ENCODE data around the gene IMPACT.

IMPACT gene

DNA sequence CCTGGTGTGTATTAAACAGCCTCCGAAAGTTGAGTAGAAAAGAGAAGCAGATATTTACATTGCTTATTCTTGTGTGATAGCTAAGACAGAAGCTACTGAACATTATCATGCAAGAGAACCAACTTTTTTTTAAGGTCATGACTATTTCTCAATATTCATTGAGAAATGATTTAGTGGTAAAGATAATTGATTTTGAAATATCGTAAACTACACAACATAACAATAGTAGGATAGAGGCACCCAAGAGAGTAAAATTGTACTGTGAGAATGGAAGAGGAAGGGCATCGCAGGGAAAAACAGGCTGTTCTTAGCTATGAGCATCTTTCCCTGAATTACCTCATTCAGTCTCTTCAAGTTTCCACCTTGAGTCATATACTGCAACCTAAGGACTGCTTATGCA lies 59.2 kb downstream of the IMPACT start:
- DNase-seq, result no peak

DNA sequence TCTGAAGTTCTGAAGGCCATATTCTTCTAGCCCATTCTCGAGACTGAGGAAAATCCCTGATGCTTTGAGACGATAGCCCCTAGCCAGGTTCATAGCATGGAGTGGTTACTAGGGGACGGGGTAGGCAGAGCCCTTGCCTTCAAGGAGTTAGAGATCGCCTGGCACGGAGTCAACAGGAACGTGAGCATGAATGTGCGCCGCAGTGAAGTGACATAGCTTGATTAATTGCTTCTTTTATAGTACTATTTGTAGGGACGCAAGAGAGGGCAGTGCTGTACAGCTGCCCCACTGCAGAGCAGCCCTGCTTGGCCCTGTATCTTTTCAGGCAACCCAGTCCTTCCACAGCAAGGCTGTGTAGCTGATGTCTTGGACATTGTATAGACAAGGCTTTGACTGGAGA lies 60.2 kb downstream of the IMPACT start:
- no peak for DNase-seq

- no peak for DNase-seq
Measured at GRCh38 chr18:24488824-24489493, 62.5 kb downstream of the IMPACT start.

- no peak for DNase-seq
Measured at GRCh38 chr18:24490539-24490938, 64.1 kb downstream of the IMPACT start.

DNA sequence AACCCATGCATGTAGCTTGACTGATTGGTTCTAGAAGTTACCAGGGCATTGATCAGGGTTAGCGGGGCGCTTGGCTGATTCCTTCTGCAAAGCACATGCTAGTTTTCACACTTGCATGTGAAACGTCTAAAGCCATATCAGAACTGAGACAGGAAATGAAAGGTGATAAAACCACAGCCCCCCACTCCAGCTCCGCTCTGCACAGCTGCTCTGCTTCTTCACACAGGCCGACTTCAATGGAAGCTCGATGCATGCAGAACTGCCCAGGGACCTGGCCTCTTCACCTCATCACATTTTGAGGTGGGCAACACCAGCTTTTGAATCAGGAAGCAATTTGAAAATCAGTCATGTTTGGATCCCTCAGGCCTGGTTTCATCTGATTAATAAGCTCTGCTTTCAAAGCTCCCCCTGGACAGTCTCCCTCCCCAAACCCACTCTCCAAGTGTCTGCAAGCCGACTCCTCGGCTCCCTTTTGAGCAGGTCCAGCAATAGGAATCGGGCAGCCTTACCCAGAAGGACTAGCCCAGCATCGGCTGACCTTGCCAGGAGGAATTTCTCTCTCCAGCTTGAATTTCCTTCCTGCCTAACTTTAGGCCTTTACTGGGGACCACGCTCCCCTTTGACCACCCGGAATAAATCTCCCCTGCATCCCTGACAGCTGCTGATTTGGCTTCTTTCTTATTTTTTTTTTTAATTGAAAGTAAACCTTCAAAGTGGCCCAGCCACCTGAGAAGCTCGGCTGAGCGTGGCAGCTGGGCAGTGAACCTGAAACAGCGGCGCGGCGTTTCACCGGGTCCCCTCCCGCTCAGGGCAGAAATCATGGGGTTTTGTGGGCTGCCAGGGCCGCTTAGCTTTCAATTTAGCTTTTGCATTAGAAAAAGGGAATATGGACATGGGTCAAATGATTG lies 65.7 kb downstream of the IMPACT start:
- no peak for DNase-seq

- DNase-seq, result no peak
Measured at GRCh38 chr18:24494586-24494985, 68.1 kb downstream of the IMPACT start.

GRCh38 chr18:24497031-24497754 lies 70.7 kb downstream of the IMPACT start:
- DNase-seq, result no peak

- DNase-seq, result no peak
Measured at GRCh38 chr18:24499814-24500213, 73.3 kb downstream of the IMPACT start.

DNA sequence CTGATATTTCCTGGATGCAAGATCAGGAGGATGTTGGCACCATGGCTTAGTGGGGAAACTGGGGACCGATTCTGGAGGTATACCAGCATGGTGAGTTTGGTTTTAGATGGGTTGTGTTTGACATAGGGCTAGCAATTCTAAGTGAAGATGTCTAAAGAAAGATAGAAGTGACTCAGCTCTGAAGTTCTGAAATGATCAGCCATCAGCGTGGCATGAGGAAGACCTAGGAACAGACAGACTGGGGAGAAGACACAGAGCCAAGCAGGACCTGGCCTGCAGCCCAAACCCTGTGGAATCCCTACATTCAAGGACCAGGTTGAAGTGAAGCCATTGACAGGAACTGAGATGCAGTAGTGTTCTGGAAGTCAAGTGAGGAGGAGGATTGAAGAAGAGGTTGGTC lies 73.7 kb downstream of the IMPACT start:
- no peak for DNase-seq

- no peak for DNase-seq
Measured at GRCh38 chr18:24500766-24501165, 74.3 kb downstream of the IMPACT start.

DNA sequence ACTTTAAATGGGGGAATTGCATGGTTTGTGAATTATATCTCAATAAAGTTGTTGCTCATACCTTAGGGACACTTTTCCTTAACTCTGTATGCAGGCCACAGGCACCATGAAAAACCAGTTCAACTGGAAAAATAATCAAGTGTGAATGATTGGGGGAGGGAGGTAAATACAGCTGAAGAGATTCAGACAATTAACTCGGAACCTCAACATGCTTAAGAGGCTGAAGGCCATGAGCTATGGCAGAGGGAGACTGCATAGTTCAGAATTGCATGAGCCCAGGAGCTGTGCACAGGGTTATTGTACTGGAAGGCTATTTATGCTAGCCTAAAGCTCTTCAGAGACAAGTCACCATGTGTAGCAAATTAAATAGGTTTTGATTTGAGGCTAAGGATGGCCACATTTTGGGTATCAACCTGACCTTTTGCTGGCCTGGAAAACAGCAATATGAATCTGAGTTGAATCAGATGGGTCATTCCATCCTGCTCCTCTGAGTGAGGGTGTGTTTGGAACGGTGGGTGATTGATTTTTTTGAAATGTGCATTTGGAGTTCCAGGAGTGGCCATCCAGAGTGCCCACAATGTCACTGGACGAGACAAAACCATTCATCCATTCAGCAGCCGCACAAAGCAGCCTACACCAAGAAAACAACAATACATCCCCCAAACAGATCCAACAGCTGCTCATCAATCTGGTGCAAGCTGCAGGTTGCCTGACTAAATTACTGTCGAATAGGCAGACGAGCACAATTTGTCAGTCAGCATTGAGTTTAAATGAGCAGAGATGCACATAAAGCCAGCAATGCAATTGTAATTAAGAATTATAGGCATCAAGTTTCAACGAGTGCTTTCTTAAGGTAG lies 76.4 kb downstream of the IMPACT start:
- no peak for DNase-seq

All from stimulated activated CD4-positive, alpha-beta T cell treated with anti-CD3 and anti-CD28 coated beads, Interleukin-4, amount 100 ng/mL, for 1 hour (primary cell).